Spleen (tissue), 7 donors: Measurements from ENCODE around the gene TM9SF4.

Experiments
- CTCF ChIP-seq, 11 experiments: fragments of 200-600 bp in 7 of 11; fragments of 450-650 bp in 4 of 11; sonication (generic) in 4 of 11; IDR thresholded peaks in 8 of 11; conservative IDR thresholded peaks in 3 of 11; 1 replicate in 7 of 11; 2 replicates in 4 of 11; pipeline versions ENCODE4 v1.4.0 to v1.8.0; 2016 to 2021; ENCODE audit warnings: antibody characterized with exemption in 11 of 11, inconsistent platforms in 4 of 11, mild to moderate bottlenecking in 1 of 11
- POLR2A ChIP-seq, 3 donors: fragments of 450-650 bp; IDR thresholded peaks; one replicate each; pipeline ENCODE4 v1.5.1; 2017; ENCODE audit warnings: antibody characterized with exemption in 3 of 3, mild to moderate bottlenecking in 1 of 3
- POLR2AphosphoS5 ChIP-seq, 3 donors: sonication (generic); formaldehyde crosslinking; IDR thresholded peaks; one replicate each; pipeline ENCODE4 v1.5.1; 2017; ENCODE audit warnings: antibody characterized with exemption in 3 of 3
- donor health status: DM: no; HTN: no; CAD: no; lungs with moderate emphysema.
- donor health status: DM: no; HTN: no; CAD: no.
- donor health status: DM: no; HTN: no; CAD: no.

- TF ChIP-seq CTCF (IDR thresholded peaks at IDR 0.05 in 8 of 11, conservative IDR thresholded peaks at IDR 0.05 in 3 of 11) = no peak
- TF ChIP-seq POLR2A (IDR thresholded peaks at IDR 0.05) = no peak
- no peak for TF ChIP-seq POLR2AphosphoS5 (IDR thresholded peaks at IDR 0.05)
Observed at GRCh38 chr20:32160341-32160740, 50.8 kb downstream of the TM9SF4 start.
